Measurements from ENCODE around the gene NTM. TPM values are rescaled to one million over a fixed set of nuclear protein-coding genes. Genes with fewer than 3 reads are reported as not detected.

Gene NTM
- total RNA-seq, 1 experiment from 2014 or later: 9.9 TPM

DNA sequence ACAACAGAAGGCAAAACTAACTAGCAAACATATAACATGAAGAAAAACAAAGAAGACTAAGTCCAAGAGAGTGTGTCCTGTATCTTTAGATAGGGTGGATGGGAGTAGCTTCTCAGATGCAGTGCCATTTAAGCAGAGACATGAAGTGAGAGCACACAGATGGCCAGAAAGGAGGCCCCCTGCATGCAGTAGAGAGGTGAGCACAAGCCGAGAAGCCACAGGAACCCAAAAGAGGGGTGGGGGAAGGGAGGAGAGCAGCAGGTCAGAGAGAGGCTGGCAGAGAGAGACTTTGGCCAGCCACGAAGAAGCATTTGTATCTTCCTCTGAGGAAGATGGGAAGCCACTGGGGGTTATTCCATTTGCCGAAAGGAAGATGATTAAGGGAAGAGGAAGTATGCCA, 86.7 kb downstream of the NTM start:
- Histone ChIP-seq H3K79me2 (ENCODE audit: insufficient read depth, low read length) (no peaks in the 10 kb centered on the region), H2AFZ (ENCODE audit: low read length) (no peak overlapping the region), H2BK12ac (ENCODE audit: insufficient read length, low read depth, low read length) (no peak overlapping the region), H2AK5ac (ENCODE audit: insufficient read length, low read length) (no peak overlapping the region), H2BK5ac (ENCODE audit: insufficient read length, low read length) (no peak overlapping the region), H3K27me3 (ENCODE audit: insufficient read depth, low read length) (no peaks in the 10 kb centered on the region), H2BK120ac (ENCODE audit: low read depth, low read length, poor library complexity, severe bottlenecking) (no peak overlapping the region), H4K8ac (replicated peaks; ENCODE audit: insufficient read length, low read depth, low read length) (no peak overlapping the region), H3K4me1 (ENCODE audit: insufficient read depth, low read length) (no peaks in the 10 kb centered on the region; the same call in 1 of the 2 replicates), H3K56ac (ENCODE audit: insufficient read length, low read depth, low read length) (no peak overlapping the region), H3T11ph (ENCODE audit: low read length) (no peak overlapping the region), H3K4ac (ENCODE audit: low read depth, low read length) (no peak overlapping the region), H2BK15ac (ENCODE audit: low read depth, low read length) (no peak overlapping the region), H3K18ac (ENCODE audit: insufficient read length, low read depth, low read length) (no peak overlapping the region), H3K14ac (ENCODE audit: insufficient read depth, low read length) (no peak overlapping the region), H4K91ac (ENCODE audit: insufficient read length, low read depth, low read length) (no peak overlapping the region), H2BK20ac (ENCODE audit: low read depth, low read length, poor library complexity, severe bottlenecking) (no peak overlapping the region), H3K4me2 (ENCODE audit: insufficient read depth, insufficient read length, low read length) (no peak overlapping the region), H3K23ac (ENCODE audit: insufficient read length, low read depth, low read length) (no peak overlapping the region), H3K9ac (ENCODE audit: extremely low read depth, insufficient read length, low read length) (no peak overlapping the region), H3K79me1 (ENCODE audit: insufficient read depth, low read depth, low read length, poor library complexity, severe bottlenecking) (no peaks in the 10 kb centered on the region), H3K9me3 (ENCODE audit: control insufficient read depth, low read depth, low read length) (no peaks in the 10 kb centered on the region), H4K5ac (ENCODE audit: insufficient read length, low read depth, low read length) (no peak overlapping the region), H4K20me1 (ENCODE audit: control insufficient read depth, insufficient read depth, insufficient read length) (no peaks in the 10 kb centered on the region), H3K27ac (ENCODE audit: insufficient read length, low read depth, low read length) (no peak overlapping the region), H3K23me2 (ENCODE audit: insufficient read length, low read depth, low read length, poor library complexity, severe bottlenecking) (no peaks in the 10 kb centered on the region)
- H3K27me3 Mint-ChIP-seq (ENCODE audit: low read depth): no peaks in the 10 kb centered on the region; the same call in 1 of the 2 replicates
- no peak for DNase-seq
- H3K9me3 Mint-ChIP-seq: no peaks in the 10 kb centered on the region; a peak in 1 of 5 replicates
- H3K27ac Mint-ChIP-seq: no peak overlapping the region
- peaks cover 0 to 2% (median 0%) of the 10 kb centered on the region in 3 experiments; a peak in 2 of 7 replicates for H3K36me3 Mint-ChIP-seq (ENCODE audit: insufficient read depth in 1 of 3, low read depth in 3 of 3)
- peaks cover 14 to 16% of the 10 kb centered on the region in 2 experiments for H3K4me1 Mint-ChIP-seq
- WGBS (ENCODE audit: extremely low coverage, insufficient read length, low lambda C conversion rate): no CpG with 5 or more reads among the region's 3 CpGs
- H3K4me3 Mint-ChIP-seq: no peak overlapping the region
- TF ChIP-seq, protein P1, sequence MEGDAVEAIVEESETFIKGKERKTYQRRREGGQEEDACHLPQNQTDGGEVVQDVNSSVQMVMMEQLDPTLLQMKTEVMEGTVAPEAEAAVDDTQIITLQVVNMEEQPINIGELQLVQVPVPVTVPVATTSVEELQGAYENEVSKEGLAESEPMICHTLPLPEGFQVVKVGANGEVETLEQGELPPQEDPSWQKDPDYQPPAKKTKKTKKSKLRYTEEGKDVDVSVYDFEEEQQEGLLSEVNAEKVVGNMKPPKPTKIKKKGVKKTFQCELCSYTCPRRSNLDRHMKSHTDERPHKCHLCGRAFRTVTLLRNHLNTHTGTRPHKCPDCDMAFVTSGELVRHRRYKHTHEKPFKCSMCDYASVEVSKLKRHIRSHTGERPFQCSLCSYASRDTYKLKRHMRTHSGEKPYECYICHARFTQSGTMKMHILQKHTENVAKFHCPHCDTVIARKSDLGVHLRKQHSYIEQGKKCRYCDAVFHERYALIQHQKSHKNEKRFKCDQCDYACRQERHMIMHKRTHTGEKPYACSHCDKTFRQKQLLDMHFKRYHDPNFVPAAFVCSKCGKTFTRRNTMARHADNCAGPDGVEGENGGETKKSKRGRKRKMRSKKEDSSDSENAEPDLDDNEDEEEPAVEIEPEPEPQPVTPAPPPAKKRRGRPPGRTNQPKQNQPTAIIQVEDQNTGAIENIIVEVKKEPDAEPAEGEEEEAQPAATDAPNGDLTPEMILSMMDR (conservative IDR thresholded peaks at IDR 0.05): no peak
